SK-N-SH (cell line): Measurements from ENCODE around the gene MEI1. TPM values are rescaled to one million over a fixed set of nuclear protein-coding genes. Genes with fewer than 3 reads are reported as not detected.

Source experiments
- CTCF ChIA-PET: fragments of 300-600, 350-600 bp; formaldehyde crosslinking; extraction: SDS; loops from one replicate; lab custom pipeline; 2021; lab: Yijun Ruan, JAX
- POLR2A ChIA-PET: fragments of 350-600 bp; sonication (Branson Sonifier 250); formaldehyde crosslinking; extraction: SDS; loops from one replicate; lab custom pipeline; 2020; ENCODE audit warnings: antibody characterized with exemption, inconsistent platforms; lab: Yijun Ruan, JAX
- DNase-seq: peaks from one replicate; pipeline ENCODE4 v3.0.0; 2012
- H2AFZ ChIP-seq: fragments of 200-600 bp; sonication (generic); 2 replicates; pipeline ENCODE4 v1.8.1; 2016; ENCODE audit warnings: antibody characterized with exemption, mild to moderate bottlenecking, low read depth
- H3F3A ChIP-seq: fragments of 200-600 bp; sonication (generic); replicated peaks from 2 replicates; pipeline ENCODE3; 2016; ENCODE audit warnings: antibody characterized with exemption, mild to moderate bottlenecking; ENCODE audit not compliant: insufficient read depth
- H3K27ac ChIP-seq, 2 experiments: fragments of 200-500 bp in 1 of 2; fragments of 200-600 bp in 1 of 2; sonication (Bioruptor generic) in 1 of 2; sonication (generic), shearing (Covaris generic) in 1 of 2; 2 replicates each; pipeline versions ENCODE4 v1.5.1 to v1.6.1; 2014 to 2016; ENCODE audit warnings: low read depth in 2 of 2, inconsistent platforms in 1 of 2, low read length in 1 of 2, mild to moderate bottlenecking in 1 of 2, mixed read lengths in 1 of 2
- H3K27me3 ChIP-seq: fragments of 200-600 bp; sonication (generic), shearing (Covaris generic); 2 replicates; pipeline ENCODE4 v1.6.1; 2016; ENCODE audit warnings: mixed run types; ENCODE audit not compliant: insufficient read depth
- H3K36me3 ChIP-seq, 2 experiments: fragments of 200-500 bp in 1 of 2; fragments of 200-600 bp in 1 of 2; sonication (Bioruptor generic) in 1 of 2; sonication (generic) in 1 of 2; replicated peaks in 1 of 2; 2 replicates each; pipeline versions ENCODE3 to v1.5.1; 2014 to 2016; ENCODE audit warnings: low read length in 1 of 2, mild to moderate bottlenecking in 1 of 2; ENCODE audit not compliant: insufficient read depth in 2 of 2, control insufficient read depth in 1 of 2
- H3K4me1 ChIP-seq, 2 experiments: fragments of 200-500 bp in 1 of 2; fragments of 200-600 bp in 1 of 2; sonication (Bioruptor generic) in 1 of 2; sonication (generic), shearing (Covaris generic) in 1 of 2; 2 replicates each; pipeline versions ENCODE4 v1.5.1 to v1.6.1; 2014 to 2016; ENCODE audit warnings: low read depth in 1 of 2, low read length in 1 of 2, mixed run types in 1 of 2; ENCODE audit not compliant: insufficient read depth in 2 of 2, control insufficient read depth in 1 of 2
- H3K4me2 ChIP-seq: fragments of 200-600 bp; sonication (generic), shearing (Covaris generic); 2 replicates; pipeline ENCODE4 v1.6.1; 2017; ENCODE audit warnings: mixed run types
- H3K4me3 ChIP-seq, 2 experiments: fragments of 200-500 bp in 1 of 2; fragments of 200-600 bp in 1 of 2; sonication (Bioruptor generic) in 1 of 2; sonication (generic), shearing (Covaris generic) in 1 of 2; 2 replicates each; pipeline versions ENCODE4 v1.5.1 to v1.8.1; 2014 to 2016; ENCODE audit warnings: low read depth in 2 of 2, inconsistent platforms in 1 of 2, low read length in 1 of 2, mild to moderate bottlenecking in 1 of 2, mixed read lengths in 1 of 2, moderate library complexity in 1 of 2
- H3K79me2 ChIP-seq: fragments of 200-600 bp; sonication (generic); 2 replicates; pipeline ENCODE4 v1.8.1; 2017; ENCODE audit warnings: mild to moderate bottlenecking; ENCODE audit not compliant: insufficient read depth
- H3K9ac ChIP-seq: fragments of 200-600 bp; sonication (generic); 2 replicates; pipeline ENCODE4 v1.6.1; 2017; ENCODE audit warnings: mixed run types
- H3K9me2 ChIP-seq: fragments of 200-600 bp; sonication (generic); 2 replicates; pipeline ENCODE4 v1.6.1; 2017; ENCODE audit warnings: mixed run types
- H3K9me3 ChIP-seq: fragments of 200-600 bp; sonication (generic); 2 replicates; pipeline ENCODE4 v1.6.1; 2017; ENCODE audit warnings: mixed run types, mild to moderate bottlenecking, moderate library complexity
- H4K20me1 ChIP-seq: fragments of 200-600 bp; sonication (generic); 2 replicates; pipeline ENCODE4 v1.6.1; 2017; ENCODE audit warnings: mild to moderate bottlenecking, mixed run types; ENCODE audit not compliant: insufficient read depth
- ELF1 ChIP-seq: IDR thresholded peaks from 2 replicates; pipeline ENCODE4 v1.4.0; 2012
- EP300 ChIP-seq, 2 experiments: IDR thresholded peaks; 2 replicates each; pipeline versions ENCODE4 v1.4.0 to v1.6.1; 2012; ENCODE audit warnings: borderline replicate concordance in 1 of 2, low read depth in 1 of 2, low read length in 1 of 2
- EZH2phosphoT487 ChIP-seq: fragments of 200-600 bp; sonication (generic); IDR thresholded peaks from 2 replicates; pipeline ENCODE4 v1.6.1; 2017; ENCODE audit warnings: low read depth, mixed run types, mild to moderate bottlenecking, antibody characterized with exemption, moderate library complexity, borderline replicate concordance
- FOXJ3 ChIP-seq: sonication (generic); formaldehyde crosslinking; IDR thresholded peaks from 2 replicates; pipeline ENCODE4 v1.5.1; 2020; ENCODE audit warnings: mild to moderate bottlenecking, missing genetic modification reagents
- GABPA ChIP-seq: IDR thresholded peaks from 2 replicates; pipeline ENCODE4 v1.4.0; 2012; ENCODE audit warnings: low read depth, mild to moderate bottlenecking
- GATA2 ChIP-seq: sonication (generic); formaldehyde crosslinking; IDR thresholded peaks from 2 replicates; pipeline ENCODE4 v1.5.0; 2020; ENCODE audit warnings: mild to moderate bottlenecking, missing genetic modification reagents
- MAX ChIP-seq: IDR thresholded peaks from 2 replicates; pipeline ENCODE4 v1.4.0; 2012; ENCODE audit warnings: low read depth
- MXI1 ChIP-seq: IDR thresholded peaks from 2 replicates; pipeline ENCODE4 v1.6.1; 2012; ENCODE audit warnings: mild to moderate bottlenecking, low read depth, low read length, improper control_type of control experiment
- NFIC ChIP-seq: IDR thresholded peaks from 2 replicates; pipeline ENCODE4 v1.4.0; 2012; ENCODE audit warnings: borderline replicate concordance
- POLR2AphosphoS5 ChIP-seq: IDR thresholded peaks from 2 replicates; pipeline ENCODE4 v1.6.1; 2012; ENCODE audit warnings: low read depth, low read length
- YY1 ChIP-seq: IDR thresholded peaks from 2 replicates; pipeline ENCODE4 v1.4.0; 2012; ENCODE audit warnings: low read depth, mild to moderate bottlenecking
- ZBTB33 ChIP-seq: IDR thresholded peaks from 2 replicates; pipeline ENCODE4 v1.4.0; 2012; ENCODE audit warnings: low read depth, borderline replicate concordance
- WGBS: methylation state at CpG from one replicate; pipeline ENCODE4 v1.1.6; 2017; ENCODE audit warnings: low lambda C conversion rate; 5-methylcytosine and 5-hydroxymethylcytosine counted together
- polyA plus RNA-seq, 3 experiments: library from polyadenylated mRNA; depleted of rRNA; stranded (reverse); fragments of >200 nt; gene quantifications; 2 replicates each; pipeline ENCODE4 v1.2.3, GENCODE V29; 2012
- TF ChIP-seq, protein P1 (sequence below): fragments of 200-600 bp; sonication (generic); IDR thresholded peaks from 2 replicates; pipeline ENCODE4 v1.6.1; 2017; ENCODE audit warnings: antibody characterized with exemption, mild to moderate bottlenecking, moderate library complexity
- TF ChIP-seq, protein P2 (sequence below): IDR thresholded peaks from 2 replicates; pipeline ENCODE4; 2012
- TF ChIP-seq, protein P3 (sequence below): IDR thresholded peaks from 2 replicates; pipeline ENCODE4 v1.6.1; 2012; ENCODE audit warnings: mild to moderate bottlenecking, low read depth, low read length, moderate library complexity

MEI1 gene
- polyA plus RNA-seq, 1 of the 3 experiments (the other 2 are of a cell fraction), result not detected

DNA sequence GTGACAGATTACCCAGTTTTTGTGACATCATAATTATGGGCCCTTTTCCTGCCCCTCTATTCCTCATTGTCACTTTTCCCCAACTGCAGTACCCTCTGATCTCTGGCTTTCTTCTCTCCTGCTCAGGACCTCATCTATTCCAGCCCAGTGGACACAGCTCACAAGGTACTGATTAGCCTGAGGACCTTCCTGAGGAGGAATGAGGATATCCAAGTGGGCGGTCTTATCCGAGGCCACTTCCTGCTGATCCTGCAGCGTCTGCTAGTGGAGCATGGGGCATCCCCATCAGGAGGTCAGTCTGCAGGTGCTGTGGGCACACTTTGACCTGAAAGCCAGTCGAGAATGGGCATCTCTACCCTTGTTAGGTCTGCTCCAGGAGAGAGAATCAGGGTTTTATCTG, 76.7 kb downstream of the MEI1 start:
- DNase-seq, result no peak
- Histone ChIP-seq H3K9ac (no peak overlapping the region), H3K4me2 (no peak overlapping the region), H3K4me3 (no peak overlapping the region), H3K36me3 (no peaks in the 10 kb centered on the region), H4K20me1 (no peaks in the 10 kb centered on the region), H3F3A (no peaks in the 10 kb centered on the region), H3K79me2 (no peaks in the 10 kb centered on the region), H3K27me3 (no peaks in the 10 kb centered on the region), H3K27ac (no peak overlapping the region), H3K9me2 (no peaks in the 10 kb centered on the region), H2AFZ (no peak overlapping the region), H3K4me1 (no peaks in the 10 kb centered on the region), H3K9me3 (no peaks in the 10 kb centered on the region)
- CTCF ChIA-PET, result interaction anchor here (1.4 kb wide), 1 partner anchor 79 kb away, joined by 3 read pairs; no protein-coding TSS in a partner anchor
- POLR2A ChIA-PET, result no interaction called here
- 0% methylated on average over 1 of the region's 4 CpGs for WGBS
- TF ChIP-seq GABPA, result no peak
- TF ChIP-seq YY1, result no peak
- TF ChIP-seq MXI1, result no peak
- no peak for TF ChIP-seq EP300 (IDR thresholded peaks at IDR 0.05; ENCODE audit: borderline replicate concordance in 1 of 2, low read depth in 1 of 2, low read length in 1 of 2)
- no peak for TF ChIP-seq FOXJ3
- TF ChIP-seq MAX, result no peak
- no peak for TF ChIP-seq EZH2phosphoT487
- TF ChIP-seq NFIC, result no peak
- TF ChIP-seq, protein P1, sequence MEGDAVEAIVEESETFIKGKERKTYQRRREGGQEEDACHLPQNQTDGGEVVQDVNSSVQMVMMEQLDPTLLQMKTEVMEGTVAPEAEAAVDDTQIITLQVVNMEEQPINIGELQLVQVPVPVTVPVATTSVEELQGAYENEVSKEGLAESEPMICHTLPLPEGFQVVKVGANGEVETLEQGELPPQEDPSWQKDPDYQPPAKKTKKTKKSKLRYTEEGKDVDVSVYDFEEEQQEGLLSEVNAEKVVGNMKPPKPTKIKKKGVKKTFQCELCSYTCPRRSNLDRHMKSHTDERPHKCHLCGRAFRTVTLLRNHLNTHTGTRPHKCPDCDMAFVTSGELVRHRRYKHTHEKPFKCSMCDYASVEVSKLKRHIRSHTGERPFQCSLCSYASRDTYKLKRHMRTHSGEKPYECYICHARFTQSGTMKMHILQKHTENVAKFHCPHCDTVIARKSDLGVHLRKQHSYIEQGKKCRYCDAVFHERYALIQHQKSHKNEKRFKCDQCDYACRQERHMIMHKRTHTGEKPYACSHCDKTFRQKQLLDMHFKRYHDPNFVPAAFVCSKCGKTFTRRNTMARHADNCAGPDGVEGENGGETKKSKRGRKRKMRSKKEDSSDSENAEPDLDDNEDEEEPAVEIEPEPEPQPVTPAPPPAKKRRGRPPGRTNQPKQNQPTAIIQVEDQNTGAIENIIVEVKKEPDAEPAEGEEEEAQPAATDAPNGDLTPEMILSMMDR, result no peak
- TF ChIP-seq POLR2AphosphoS5, result no peak
- TF ChIP-seq GATA2 (CRISPR knock-in tag), result no peak
- TF ChIP-seq ZBTB33, result no peak
- no peak for TF ChIP-seq ELF1
- TF ChIP-seq, protein P2, sequence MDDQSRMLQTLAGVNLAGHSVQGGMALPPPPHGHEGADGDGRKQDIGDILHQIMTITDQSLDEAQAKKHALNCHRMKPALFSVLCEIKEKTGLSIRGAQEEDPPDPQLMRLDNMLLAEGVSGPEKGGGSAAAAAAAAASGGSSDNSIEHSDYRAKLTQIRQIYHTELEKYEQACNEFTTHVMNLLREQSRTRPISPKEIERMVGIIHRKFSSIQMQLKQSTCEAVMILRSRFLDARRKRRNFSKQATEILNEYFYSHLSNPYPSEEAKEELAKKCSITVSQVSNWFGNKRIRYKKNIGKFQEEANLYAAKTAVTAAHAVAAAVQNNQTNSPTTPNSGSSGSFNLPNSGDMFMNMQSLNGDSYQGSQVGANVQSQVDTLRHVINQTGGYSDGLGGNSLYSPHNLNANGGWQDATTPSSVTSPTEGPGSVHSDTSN, result no peak
- TF ChIP-seq, protein P3, sequence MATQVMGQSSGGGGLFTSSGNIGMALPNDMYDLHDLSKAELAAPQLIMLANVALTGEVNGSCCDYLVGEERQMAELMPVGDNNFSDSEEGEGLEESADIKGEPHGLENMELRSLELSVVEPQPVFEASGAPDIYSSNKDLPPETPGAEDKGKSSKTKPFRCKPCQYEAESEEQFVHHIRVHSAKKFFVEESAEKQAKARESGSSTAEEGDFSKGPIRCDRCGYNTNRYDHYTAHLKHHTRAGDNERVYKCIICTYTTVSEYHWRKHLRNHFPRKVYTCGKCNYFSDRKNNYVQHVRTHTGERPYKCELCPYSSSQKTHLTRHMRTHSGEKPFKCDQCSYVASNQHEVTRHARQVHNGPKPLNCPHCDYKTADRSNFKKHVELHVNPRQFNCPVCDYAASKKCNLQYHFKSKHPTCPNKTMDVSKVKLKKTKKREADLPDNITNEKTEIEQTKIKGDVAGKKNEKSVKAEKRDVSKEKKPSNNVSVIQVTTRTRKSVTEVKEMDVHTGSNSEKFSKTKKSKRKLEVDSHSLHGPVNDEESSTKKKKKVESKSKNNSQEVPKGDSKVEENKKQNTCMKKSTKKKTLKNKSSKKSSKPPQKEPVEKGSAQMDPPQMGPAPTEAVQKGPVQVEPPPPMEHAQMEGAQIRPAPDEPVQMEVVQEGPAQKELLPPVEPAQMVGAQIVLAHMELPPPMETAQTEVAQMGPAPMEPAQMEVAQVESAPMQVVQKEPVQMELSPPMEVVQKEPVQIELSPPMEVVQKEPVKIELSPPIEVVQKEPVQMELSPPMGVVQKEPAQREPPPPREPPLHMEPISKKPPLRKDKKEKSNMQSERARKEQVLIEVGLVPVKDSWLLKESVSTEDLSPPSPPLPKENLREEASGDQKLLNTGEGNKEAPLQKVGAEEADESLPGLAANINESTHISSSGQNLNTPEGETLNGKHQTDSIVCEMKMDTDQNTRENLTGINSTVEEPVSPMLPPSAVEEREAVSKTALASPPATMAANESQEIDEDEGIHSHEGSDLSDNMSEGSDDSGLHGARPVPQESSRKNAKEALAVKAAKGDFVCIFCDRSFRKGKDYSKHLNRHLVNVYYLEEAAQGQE, result no peak
